HG03196 (cell line): ENCODE measurements around the gene ANXA10.
"Not testable (repeated sequence)": the region's sequence is repeated elsewhere in the genome, so short reads cannot be mapped to it uniquely, and the experiment has no call there.

Experiments
- ATAC-seq: cut with Tn5 transposase; IDR thresholded peaks from one replicate; pipeline ENCODE4 v1.9.1; 2021; ENCODE audit not compliant: unreplicated experiment

Gene ANXA10

DNA sequence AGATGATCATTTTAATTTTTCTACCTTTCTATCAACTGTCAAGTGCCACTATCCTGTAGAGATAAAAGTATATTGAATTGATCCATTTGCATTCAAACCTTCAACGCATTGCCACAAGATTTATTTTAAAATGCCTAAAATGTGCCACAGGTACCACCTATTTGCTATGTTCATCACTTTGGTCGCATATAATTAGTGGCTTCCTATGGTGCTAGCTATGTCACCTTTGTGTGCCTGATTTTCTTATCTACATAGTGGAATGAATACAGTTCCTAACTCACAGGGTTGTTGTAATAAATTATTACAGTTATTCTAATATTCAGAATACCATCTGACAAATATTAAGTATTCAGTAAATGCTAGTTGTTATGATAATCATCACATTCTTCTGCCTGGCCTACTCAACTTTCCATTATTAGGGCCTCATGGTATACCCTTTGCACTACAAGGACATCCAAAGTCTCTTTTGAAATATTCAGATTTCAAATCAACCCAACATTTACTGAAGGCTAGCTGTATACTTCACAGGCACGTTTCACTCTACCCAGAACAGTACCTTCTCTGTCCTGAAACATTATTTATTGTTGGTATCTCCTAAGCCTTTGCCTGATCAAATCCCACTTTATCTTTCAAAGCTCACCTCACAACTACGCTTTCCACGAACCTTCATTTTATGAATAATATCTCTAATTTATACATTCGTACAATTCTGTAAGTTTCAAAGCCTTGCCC is 62.4 kb downstream of the ANXA10 start:
- no peak for ATAC-seq

DNA sequence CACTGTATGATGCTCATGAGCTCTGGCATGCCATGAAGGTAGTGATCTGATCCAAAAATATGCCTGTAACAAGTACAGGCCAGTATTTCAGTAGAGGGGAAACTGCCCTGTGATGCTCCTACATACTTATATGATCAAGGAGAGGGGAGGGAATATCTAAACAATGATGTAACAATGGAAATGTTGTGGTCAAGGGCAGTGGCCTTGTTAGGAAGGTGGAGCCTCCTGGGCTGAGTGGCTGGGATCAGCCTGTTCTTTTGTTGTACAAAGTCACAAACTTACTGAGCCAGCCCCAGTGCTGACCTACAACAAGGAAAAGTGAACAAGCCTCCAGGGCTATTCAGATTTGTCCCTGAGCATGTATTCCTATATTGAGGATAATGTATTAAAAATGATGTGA is 70.3 kb downstream of the ANXA10 start:
- ATAC-seq = no peak

DNA sequence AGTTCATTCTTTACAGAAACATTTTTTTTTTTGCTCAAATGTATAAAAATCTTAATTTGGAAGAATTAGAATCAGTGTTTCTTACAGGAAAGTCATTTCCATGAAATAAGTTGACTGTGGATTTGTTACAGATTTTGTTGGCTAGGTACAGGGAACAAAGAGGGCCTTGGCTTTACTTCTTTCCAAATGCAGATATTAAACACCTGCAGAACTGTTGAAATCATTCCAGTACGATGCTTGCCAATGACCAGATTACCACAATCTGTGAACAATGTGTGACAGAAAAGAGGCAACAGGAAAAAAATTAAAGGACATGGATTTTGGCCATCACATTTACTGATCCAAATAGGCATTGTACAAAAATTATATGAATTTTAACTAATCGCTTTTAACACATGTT is 70.8 kb downstream of the ANXA10 start:
- no peak for ATAC-seq

DNA sequence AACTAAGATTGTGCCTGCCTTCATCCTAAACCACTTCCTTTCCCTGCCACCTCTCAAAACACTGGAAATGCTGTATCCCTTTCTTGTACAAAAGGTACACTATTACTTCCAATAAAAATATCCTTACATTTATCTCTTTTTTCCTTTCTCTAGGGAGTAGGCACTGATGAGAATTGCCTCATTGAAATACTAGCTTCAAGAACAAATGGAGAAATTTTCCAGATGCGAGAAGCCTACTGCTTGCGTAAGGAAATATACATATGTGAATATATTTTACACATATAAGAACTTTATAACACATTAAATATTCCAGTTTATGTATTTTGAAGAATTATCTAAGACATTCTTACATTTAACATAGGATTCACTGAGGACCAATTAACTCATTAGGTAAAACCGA is 71.7 kb downstream of the ANXA10 start:
- no peak for ATAC-seq

DNA sequence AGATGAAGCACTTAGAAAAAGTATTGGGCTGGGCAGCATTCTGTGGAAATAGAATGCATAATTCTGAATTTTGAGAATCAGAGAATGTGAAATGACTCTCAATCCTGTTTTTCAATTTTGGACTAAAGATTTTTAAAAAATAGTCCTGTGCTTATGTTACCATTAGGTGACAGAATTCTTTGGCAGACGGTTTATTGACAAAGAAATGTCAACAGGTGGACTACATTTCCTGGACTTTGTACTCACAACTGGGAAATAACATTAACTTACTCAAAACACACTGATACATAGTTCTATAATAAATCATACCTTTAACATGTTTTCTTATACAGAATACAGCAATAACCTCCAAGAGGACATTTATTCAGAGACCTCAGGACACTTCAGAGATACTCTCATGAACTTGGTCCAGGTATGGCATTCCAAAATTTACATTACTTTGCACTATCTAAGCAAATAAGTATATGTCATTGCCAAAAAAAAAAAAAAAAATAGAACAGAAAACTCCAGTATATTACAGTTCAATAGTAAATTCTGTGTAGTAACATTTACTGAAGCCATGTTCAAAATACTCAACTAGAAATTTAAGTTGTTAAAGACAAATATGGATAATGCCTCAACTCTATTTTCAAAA is 72.7 kb downstream of the ANXA10 start:
- ATAC-seq = no peak

DNA sequence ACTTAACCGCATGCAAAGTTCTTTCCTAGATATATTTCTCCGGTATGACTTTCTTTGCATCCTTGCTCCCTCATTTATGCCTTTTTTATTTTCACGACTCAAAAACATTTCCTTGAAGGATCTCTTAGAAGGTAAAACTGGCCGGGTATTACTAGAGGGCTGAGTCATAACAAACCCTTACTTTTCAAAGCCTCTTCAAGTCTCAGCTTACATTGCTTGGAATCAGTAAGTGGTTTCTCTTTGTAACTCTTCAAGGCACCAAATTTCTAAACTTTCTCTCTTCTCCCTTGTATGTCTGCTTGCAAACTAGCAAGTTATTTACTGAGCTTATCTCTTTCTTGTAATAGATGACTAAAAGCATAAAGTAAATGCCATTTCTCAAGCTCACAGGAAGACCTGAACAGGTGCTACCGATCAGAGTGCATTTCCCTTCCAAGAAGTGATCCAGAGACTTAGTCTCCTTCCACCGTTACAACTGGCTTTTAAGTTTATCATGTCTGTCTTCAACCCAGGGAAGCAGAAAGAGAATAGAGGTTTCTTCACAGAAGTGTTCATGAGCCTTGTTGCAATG is 75.5 kb downstream of the ANXA10 start:
- ATAC-seq = no peak

DNA sequence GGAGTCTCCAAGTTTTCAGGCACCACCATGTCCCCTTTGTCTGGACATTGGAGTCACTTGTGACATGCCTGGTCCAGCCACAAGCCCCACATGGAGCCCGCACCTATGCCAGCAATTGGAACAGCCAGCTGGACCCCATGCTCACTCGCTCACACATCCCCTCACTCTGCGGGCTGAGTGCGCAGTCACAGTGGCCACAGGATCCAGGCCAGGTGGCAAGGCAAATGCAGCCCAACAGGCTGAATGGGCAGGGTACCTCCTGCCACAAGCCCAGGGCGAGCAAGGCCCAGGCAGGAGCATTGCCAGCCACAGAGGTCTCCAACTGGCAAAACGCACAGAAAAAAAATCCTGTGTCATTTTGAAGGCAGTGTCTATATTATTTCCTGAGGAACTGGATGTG is 82.0 kb downstream of the ANXA10 start:
- ATAC-seq = no peak

DNA sequence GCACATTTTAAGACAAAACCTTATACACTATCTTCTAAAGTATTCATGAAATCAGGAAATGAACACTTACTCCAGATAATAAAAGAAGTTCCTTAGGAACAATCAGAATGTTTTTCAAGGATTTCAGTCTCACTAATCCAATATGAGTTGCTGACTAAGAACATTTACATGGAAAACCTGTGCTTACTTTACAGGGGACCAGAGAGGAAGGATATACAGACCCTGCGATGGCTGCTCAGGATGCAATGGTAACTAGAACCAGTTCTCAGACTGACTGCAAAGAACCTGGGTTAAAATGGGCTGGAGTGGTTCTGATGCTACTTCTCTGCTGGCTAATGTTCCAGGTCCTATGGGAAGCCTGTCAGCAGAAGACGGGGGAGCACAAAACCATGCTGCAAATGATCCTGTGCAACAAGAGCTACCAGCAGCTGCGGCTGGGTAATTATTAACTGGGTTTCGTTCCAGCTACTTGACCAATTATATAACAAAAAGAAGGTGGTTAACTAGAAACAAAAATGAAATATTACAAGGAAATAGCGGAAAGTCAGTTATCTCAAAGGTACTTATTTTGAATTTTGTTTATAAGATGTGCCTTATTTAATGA is 85.3 kb downstream of the ANXA10 start:
- ATAC-seq = no peak

DNA sequence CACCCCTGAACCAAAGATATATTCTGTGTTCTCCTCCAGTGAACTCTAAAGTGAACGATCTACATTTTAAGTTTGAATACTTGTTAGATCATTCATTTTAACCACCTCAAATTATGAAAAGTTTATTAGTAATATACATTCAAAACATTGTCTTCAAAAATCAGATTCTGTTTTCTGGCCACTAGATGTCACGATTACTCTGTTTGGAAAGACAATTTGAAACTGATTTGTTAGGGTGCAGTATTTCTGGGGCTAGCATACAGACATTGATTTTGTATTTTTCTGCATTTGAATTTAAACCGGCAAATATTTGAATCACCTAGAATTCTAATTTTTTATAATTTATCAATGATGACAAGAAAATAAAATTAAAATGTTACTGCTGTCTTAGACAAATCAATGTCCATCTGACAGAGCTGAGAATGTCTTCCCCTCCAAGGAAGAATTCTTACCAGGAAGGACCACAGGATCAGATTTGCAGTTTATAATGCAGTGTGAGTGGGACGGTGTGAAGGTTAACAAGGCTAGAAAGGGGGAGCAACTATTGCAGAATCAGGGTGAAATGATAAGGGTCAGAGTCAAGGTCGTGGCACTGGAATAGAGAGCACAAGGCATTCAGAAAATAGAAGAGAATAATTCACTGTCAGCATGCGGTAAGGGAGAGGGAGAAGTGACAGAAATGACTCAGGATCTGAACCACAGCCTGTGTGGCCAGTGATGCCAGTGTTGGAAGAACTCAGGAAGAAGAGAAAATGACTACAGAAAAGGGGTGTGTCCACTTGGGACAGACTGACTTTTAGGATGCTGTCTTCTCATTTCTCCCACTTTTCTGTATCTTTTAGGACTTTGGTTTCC is 91.6 kb downstream of the ANXA10 start:
- no peak for ATAC-seq

DNA sequence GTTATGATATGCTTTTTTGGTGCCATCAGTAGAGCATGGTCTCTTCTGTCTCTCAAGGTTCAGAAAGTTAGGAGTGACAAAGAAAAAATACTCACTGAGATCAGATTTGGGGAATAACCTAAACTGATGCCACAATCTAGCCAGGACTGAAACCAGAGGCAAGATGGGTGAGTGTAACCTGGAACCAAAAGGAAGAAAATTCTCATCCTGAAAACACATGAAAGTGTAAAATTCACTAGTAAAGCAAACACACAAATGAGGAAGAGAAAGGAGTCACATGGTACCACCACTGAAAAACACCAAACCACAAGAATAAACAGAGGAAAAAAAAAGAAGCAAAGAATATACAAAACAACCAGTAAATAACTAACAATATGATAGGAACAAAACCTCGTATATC is 96.4 kb downstream of the ANXA10 start:
- ATAC-seq = no peak

DNA sequence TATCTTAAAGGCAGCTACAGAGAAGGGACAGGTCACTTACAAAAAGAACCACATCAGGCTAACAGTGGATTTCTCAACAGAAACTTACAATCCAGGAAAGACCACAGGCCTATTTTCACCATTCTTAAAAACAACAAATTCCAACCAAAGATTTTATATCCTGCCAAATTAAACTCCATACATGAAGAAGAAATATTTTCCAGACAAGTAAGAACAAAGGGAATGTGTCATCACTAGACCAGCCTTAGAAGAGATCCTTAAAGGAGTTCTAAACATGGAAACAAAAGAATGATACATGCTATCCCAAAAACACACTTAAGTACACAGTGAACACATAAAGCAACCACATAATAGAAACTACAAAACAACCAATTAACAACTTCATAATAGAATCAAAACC is 105.6 kb downstream of the ANXA10 start:
- no peak for ATAC-seq

DNA sequence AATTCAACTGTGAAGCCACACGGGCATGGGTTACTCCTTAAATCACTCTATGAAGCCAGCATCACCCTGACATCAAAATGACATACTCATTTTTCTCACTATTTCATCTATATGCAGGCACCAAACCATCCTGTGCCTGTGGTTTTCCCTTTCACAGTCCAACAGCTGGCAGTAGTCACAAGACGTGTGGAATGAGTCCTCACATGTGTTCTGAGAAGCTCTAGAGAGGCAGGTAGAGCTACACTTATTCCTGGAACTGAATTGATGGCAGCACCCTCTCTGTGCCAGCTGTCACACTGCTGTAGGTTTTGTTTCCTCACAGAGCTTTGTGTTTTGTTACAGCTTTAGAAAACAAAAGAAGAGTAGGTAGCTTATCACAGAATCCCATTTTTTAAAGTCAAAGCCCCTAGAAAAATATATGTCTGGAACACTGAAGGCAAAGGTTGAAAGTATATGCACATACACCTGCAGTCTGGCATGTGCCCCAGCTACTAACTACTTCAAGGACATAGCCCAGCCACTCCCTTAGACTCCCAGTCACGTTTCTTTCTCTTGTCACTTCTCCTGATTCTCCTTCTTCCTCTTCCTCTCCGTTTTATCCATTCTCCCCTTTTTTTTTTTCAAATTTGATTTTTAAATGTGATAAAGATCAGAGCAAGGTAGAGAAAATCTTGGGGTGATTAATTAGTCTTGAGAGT is 107.1 kb downstream of the ANXA10 start:
- ATAC-seq = no peak

DNA sequence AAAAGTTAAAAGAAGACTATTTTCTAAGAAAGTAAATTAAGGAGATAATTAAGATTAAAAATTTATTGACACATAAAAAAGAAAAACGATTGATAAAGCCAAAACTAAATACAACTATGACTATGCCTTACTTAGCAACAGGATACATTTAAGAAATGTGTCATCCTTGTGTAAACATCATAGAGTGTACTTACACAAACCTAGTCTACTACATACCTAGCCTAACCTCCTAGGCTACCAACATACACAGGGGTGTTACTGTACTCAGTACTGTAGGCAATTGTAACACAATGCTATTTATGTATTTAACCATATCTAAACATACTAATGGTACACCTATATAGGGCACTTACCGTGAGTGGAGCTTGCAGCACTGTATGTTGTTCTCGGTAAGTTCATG is 108.3 kb downstream of the ANXA10 start:
- ATAC-seq = no peak

DNA sequence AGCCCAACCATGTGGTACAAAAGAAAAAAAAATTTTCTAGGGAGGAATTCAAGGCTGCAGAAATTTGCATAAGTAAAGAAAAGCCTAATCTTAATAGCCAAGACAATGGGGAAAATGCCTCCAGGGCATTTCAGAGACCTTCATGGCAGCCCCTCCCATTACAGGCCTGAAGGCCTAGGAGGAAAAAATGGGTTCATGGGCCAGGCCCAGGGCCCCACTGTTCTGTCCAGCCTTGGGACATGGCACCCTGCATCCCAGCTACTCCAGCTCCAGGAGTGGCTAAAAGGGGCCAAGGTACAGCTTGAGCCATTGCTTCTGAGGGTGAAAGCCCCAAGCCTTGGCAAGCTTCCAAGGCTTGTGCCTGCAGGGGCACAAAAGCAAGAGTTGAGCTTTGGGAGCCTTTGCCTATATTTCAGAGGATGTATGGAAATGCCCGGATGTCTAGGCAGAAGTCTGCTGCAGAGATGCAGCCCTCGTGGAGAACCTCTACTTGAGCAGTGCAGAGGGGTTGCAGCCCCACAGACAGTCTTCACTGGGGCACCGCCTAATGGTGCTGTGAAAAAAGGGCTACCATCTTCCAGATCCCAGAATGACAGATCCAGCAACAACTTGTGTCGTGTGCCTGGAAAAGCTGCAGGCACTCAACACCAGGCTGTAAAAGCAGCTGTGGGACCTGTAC is 111.0 kb downstream of the ANXA10 start:
- no peak for ATAC-seq

DNA sequence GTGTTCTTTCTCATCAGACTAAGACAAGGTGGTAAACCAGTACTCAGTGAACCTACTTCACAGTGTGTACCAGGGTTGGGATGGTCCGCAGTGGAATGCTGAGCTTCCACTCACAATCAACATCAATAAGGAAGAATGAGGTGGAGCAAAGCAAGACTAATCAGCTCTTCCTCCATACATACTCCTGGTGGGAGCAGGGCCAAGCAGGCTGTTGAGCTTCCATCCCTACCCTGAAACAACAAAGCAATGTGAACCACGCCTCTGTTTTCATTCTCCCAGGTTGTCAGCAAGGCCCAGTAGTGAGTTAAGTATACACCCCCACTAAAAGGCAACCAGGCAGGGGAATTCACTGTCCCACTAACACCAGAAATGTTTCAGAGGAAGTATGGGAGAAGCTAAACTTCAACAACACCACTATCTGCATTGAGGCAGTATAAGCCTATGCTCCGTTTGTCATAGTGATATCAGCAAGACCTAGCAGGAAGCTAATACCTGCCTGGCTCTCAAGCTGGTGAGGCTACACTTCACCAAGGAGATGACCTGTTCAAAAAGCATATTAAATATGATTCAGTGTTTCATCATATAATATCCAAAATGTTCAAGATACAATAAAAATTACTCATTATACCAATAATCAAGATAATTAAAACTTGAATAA is 116.7 kb downstream of the ANXA10 start:
- ATAC-seq = no peak

DNA sequence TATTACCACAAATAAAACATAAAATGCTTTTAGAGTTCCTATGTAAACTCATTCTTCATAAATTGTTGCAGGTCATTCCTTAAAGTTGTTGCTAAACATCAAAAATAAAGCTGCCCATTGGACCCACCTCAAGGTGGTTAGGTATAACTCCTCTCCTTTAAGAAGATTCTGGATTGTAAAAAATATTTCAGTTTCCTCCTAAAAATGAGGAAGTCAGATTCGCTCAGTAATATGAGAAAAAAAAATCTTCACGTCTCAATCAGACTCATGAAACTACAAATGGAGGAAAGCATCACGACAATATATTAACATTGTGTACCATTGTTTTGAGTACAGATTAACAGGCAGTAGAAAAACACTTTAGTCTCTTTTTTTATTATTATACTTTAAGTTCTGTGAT is 120.3 kb downstream of the ANXA10 start:
- ATAC-seq = no peak

DNA sequence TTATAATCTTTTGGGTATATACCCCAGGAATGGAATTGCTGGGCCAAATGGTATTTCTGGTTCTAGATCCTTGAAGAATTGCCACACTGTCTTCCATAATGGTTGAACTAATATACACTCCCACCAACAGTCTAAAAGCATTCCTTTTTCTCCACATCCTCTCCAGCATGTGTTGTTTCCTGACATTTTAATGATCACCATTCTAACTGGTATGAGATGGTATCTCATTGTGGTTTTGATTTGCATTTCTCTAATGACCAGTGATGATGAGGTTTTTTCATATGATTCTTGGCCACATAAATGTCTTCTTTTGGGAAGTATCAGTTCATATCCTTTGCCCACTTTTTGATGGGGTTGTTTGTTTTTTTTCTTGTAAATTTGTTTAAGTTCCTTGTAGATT is 121.2 kb downstream of the ANXA10 start:
- ATAC-seq = not testable (repeated sequence)

DNA sequence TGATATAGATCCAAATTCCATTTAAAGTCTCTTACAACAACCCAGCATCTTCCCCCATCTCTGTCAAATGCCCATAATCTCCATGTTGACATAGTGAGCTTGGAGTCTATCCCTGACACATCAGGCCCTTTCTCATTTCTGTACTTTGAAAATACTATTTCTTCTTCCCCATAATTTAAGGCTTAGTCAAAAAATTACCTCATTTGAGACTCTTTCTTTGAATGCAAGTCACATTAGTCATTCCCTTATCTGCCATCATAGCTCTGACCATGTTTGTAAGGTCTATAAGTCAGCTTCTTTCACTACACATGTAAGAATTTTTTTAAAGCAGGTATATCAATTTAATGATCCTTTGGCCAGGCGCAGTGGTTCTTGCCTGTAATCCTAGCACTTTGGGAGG is 126.3 kb downstream of the ANXA10 start:
- no peak for ATAC-seq

DNA sequence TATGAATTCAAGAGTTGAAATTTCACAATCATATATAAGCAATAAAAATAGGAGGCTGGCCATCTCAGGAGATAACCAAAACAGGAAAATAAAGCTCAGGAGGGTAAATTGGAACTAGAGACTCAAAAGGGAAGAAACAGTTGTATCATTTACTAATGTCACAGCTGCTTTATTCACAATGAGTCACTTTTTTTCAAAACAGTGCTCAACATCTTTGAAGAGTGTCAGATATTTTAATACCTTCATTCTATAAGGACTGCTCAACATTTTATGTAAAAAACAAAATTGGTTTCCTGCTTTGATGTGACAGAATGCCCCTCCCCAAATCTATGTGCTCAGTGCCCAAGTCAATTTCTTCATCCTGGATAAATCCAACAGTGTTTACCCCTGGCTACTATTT is 128.6 kb downstream of the ANXA10 start:
- no peak for ATAC-seq

DNA sequence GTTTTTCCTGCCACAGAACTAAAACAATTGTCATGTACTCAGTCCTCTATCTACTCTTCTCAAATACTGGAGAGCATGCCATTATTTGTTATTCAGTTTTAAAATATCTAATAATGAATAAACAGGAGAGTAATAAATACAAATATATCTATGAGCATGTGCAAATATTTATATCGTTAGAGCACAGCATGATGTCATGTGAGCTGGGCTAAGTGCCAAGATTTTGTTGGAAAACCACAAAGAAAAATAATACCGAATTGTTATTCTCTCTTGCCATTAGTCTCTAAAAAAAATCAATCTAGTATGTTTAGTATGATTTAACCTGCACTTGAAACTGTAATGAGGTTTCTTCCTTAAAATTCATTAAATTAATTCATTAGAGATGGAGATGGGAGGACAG is 129.0 kb downstream of the ANXA10 start:
- no peak for ATAC-seq
